ENCODE data around the gene SLC2A4.

- TF ChIP-seq CTCF (IDR thresholded peaks at IDR 0.05; ENCODE audit: insufficient read depth, low read depth, low read length) (no peak), EZH2 (IDR thresholded peaks at IDR 0.05; ENCODE audit: insufficient read depth, low read length) (no peak)
These were observed 44.7 kb upstream of the SLC2A4 start for GRCh38 chr17:7236808-7237207.

All from astrocyte (in vitro differentiated cells and primary cell).